GM10248 (cell line): ENCODE results near the gene CETP.

ENCODE experiments used
- CTCF ChIA-PET: fragments of 300-600 bp; sonication (Branson Sonifier 250); formaldehyde crosslinking; extraction: SDS; loops from one replicate; lab custom pipeline; 2021; ENCODE audit warnings: antibody characterized with exemption; lab: Yijun Ruan, JAX
- POLR2A ChIA-PET: fragments of 350-650 bp; sonication (Branson Sonifier 250); formaldehyde crosslinking; extraction: SDS; loops from one replicate; lab custom pipeline; 2020; ENCODE audit warnings: antibody characterized with exemption; lab: Yijun Ruan, JAX
- DNase-seq: peaks from one replicate; pipeline ENCODE4 v3.0.0; 2012; ENCODE audit errors: extremely low spot score
- CTCF ChIP-seq: IDR thresholded peaks from 2 replicates; pipeline ENCODE4 v1.5.1; 2012; ENCODE audit warnings: mild to moderate bottlenecking, low read depth; ENCODE audit errors: extremely low read depth, missing control alignments, control extremely low read depth

The CETP gene

DNA sequence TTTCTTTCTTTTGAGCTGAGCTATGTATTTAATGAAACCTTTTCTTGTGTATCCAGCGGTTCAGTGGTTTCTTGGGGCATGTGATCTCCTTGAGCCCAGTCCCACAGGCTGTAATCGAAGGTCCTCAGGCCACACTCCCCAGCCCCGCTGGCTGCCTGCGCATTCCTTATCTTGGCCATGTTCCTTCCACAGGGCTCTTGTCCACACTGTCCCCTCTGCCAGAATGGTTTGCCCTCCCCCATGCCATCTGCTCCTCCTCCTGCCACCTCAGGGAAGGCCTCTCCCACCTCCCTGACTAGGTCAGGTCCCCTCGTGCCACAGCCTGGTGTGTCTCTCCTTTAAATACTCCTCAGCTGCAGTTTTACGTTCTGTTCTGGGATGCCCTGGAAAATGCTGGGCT, 15.5 kb downstream of the CETP start:
- no peak for TF ChIP-seq CTCF
- ChIA-PET POLR2A (no interaction called here), CTCF (interaction anchor here (0.9 to 20.3 kb wide), 9 partner anchors 9 to 196 kb away, joined by 3 to 376 read pairs (median 3); partner anchors contain the start of gene CETP)
- no peak for DNase-seq

DNA sequence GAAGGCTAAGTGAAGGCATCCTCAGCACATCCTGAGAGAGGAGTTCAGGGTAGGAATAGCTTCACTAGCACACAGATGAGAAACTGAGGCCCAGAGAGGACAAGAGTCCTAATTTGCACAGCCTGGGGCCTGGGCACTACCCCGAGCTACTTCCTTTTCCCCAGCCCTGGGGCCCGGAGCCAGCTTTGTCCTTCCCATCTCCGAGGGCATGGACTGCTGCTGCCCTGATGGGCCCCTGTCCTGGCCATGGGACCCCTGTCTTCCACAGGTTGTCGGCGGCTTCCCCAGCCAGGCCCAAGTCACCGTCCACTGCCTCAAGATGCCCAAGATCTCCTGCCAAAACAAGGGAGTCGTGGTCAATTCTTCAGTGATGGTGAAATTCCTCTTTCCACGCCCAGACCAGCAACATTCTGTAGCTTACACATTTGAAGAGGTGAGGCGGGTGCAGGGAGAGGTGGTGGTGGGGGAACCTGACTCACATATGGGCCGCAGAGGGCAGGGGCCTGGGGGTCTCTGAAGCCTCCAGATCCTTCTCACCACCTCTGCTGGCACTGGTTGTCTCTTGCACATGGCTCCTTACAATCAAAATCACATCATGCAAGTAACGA, 16.2 kb downstream of the CETP start:
- ChIA-PET CTCF (interaction anchor here (0.9 to 20.3 kb wide), 7 partner anchors 8 to 197 kb away, joined by 3 to 376 read pairs (median 3); partner anchors contain the start of gene CETP), POLR2A (no interaction called here)
- TF ChIP-seq CTCF, result no peak
- no peak for DNase-seq

- no peak for DNase-seq
- no peak for TF ChIP-seq CTCF
- CTCF ChIA-PET, result interaction anchor here (20.3 kb wide), 1 partner anchor 13 kb away, joined by 376 read pairs; the partner anchor contains the start of gene CETP
- POLR2A ChIA-PET, result no interaction called here
These were observed 18.4 kb downstream of the CETP start for GRCh38 chr16:56980201-56980535.

- ChIA-PET POLR2A (no interaction called here), CTCF (interaction anchor here (1.0 to 20.3 kb wide), 4 partner anchors 14 to 113 kb away, joined by 3 to 376 read pairs (median 7); partner anchors contain the start of gene CETP)
- no peak for DNase-seq
- no peak for TF ChIP-seq CTCF
These were observed 19.3 kb downstream of the CETP start for GRCh38 chr16:56980792-56981724.

DNA sequence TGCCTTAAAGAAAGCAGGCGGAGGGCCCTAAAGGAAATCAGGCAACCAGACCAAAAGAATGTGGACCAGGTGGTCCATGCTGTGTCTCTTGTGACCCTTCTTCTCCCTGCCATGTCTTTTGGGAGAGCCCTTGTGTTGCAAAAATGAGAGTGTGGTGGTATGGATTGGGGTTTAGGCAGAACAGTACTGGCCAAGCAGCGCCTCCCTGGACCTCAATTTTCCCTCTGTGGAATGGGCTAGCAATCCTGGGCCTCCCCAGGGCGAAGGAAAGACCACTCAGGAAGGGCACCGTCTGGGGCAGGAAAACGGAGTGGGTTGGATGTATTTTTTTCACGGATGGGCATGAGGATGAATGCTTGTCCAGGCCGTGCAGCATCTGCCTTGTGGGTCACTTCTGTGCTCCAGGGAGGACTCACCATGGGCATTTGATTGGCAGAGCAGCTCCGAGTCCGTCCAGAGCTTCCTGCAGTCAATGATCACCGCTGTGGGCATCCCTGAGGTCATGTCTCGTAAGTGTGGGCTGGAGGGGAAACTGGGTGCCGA, 20.1 kb downstream of the CETP start:
- no peak for TF ChIP-seq CTCF
- no peak for DNase-seq
- POLR2A ChIA-PET, result interaction anchor here (1.1 kb wide), 1 partner anchor 11 kb away, joined by 4 read pairs; no protein-coding TSS in a partner anchor
- CTCF ChIA-PET, result interaction anchor here (1.0 to 20.3 kb wide), 7 partner anchors 13 to 114 kb away, joined by 3 to 376 read pairs (median 4); partner anchors contain the start of gene CETP

DNA sequence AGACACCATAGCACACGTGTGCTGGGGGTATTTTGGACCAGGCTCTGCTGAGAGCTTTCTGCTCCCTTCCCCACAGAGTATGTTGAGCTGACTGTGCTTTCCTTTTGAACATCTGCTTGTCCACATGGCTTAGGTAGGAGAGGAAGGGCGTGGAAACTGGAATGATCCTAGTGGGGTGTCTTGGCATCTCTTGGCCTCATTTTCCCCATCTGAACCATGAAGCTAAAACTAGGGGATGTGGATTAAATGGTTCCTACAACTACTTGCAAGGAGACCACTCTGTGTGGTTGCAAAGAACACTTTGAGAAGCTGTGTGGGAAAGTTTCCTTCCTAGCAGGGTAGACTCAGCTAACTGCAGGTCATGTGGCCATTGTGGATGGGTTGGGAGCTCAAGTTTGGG, 20.9 kb downstream of the CETP start:
- ChIA-PET POLR2A (interaction anchor here (1.1 kb wide), 2 partner anchors 11 to 49 kb away, joined by 4 read pairs; no protein-coding TSS in a partner anchor), CTCF (interaction anchor here (1.0 to 20.3 kb wide), 6 partner anchors 13 to 63 kb away, joined by 3 to 376 read pairs (median 4); partner anchors contain the start of gene CETP)
- DNase-seq, result no peak
- no peak for TF ChIP-seq CTCF
